ENCODE measurements around the gene HOXA9. TPM values are rescaled to one million over a fixed set of nuclear protein-coding genes. Genes with fewer than 3 reads are reported as not detected.

Gene HOXA9
- 10 to 100 TPM; 13.0 to 35.7 (median 18.2) TPM for total RNA-seq
- polyA plus RNA-seq: 10 to 100 TPM; 21.4 to 22.4 (median 21.6) TPM

GRCh38 chr7:27165089-27165995, at the start of gene HOXA9:
TSS of gene HOXA9 (minus strand) at chr7:27165537. CDS start at chr7:27165457, 80 bp downstream.
- intact Hi-C loops (cut with DNase I): loop anchor here (2.0 to 5.0 kb wide), 3 partner anchors 15 to 1308 kb away; partner anchors contain the start of gene HOXA2
- peak; percentile 74 to 92 (median 86) for TF ChIP-seq POLR2AphosphoS5 (IDR thresholded peaks at IDR 0.05)
- no peak for TF ChIP-seq EP300 (IDR thresholded peaks at IDR 0.05)
- peak in 2 of 4 experiments; percentile 22 to 24 for TF ChIP-seq CTCF (IDR thresholded peaks at IDR 0.05)
- TF ChIP-seq POLR2A (IDR thresholded peaks at IDR 0.05): peak; percentile 50 to 59
- Histone ChIP-seq H3K36me3 (no peaks in the 10 kb centered on the region), H3K4me3 (peak within 1 kb of the TSS; percentile 80 to 85 (median 82)), H3K4me1 (peaks cover 0 to 50% (median 42%) of the 10 kb centered on the region in 4 donors), H3K9me3 (no peaks in the 10 kb centered on the region), H3K27me3 (no peaks in the 10 kb centered on the region), H3K27ac (peak within 1 kb of the TSS in 3 of 4 donors; percentile 97 to 98 (median 98))
- WGBS, 2 donors: 1 to 2% methylated on average over 82 of the region's 82 CpGs
- DNase-seq: peak; percentile 97

GRCh38 chr7:27214239-27214950, 49.1 kb upstream of the HOXA9 start:
- WGBS, 2 donors: 85 to 86% methylated on average over 8 of the region's 8 CpGs
- TF ChIP-seq POLR2A (IDR thresholded peaks at IDR 0.05) (no peak), POLR2AphosphoS5 (IDR thresholded peaks at IDR 0.05) (no peak), EP300 (IDR thresholded peaks at IDR 0.05) (no peak), CTCF (IDR thresholded peaks at IDR 0.05) (no peak)
- no peak overlapping the region for H3K27ac ChIP-seq
- H3K9me3 ChIP-seq: no peaks in the 10 kb centered on the region
- peaks cover 3 to 65% (median 13%) of the 10 kb centered on the region in 3 donors for H3K27me3 ChIP-seq
- intact Hi-C loops (cut with DNase I): no loop called here
- no peak overlapping the region for H3K4me3 ChIP-seq
- no peak for DNase-seq
- peaks cover 0 to 10% (median 7%) of the 10 kb centered on the region in 4 donors for H3K4me1 ChIP-seq
- H3K36me3 ChIP-seq: no peaks in the 10 kb centered on the region

- Histone ChIP-seq H3K4me1 (peaks cover 0 to 10% (median 7%) of the 10 kb centered on the region in 4 donors), H3K27me3 (peaks cover 3 to 63% (median 13%) of the 10 kb centered on the region in 3 donors), H3K36me3 (no peaks in the 10 kb centered on the region), H3K9me3 (no peaks in the 10 kb centered on the region), H3K27ac (no peak overlapping the region), H3K4me3 (no peak overlapping the region)
- TF ChIP-seq POLR2A (IDR thresholded peaks at IDR 0.05) (no peak), CTCF (IDR thresholded peaks at IDR 0.05) (no peak), POLR2AphosphoS5 (IDR thresholded peaks at IDR 0.05) (no peak), EP300 (IDR thresholded peaks at IDR 0.05) (no peak)
- intact Hi-C loops (cut with DNase I): no loop called here
- WGBS, 2 donors: 69 to 91% methylated on average over 50 of the region's 50 CpGs
- DNase-seq: no peak
Observed at GRCh38 chr7:27213433-27214238, 48.3 kb upstream of the HOXA9 start.

All from sigmoid colon (tissue), 7 donors.